ENCODE data around the gene PRKCA.

DNA sequence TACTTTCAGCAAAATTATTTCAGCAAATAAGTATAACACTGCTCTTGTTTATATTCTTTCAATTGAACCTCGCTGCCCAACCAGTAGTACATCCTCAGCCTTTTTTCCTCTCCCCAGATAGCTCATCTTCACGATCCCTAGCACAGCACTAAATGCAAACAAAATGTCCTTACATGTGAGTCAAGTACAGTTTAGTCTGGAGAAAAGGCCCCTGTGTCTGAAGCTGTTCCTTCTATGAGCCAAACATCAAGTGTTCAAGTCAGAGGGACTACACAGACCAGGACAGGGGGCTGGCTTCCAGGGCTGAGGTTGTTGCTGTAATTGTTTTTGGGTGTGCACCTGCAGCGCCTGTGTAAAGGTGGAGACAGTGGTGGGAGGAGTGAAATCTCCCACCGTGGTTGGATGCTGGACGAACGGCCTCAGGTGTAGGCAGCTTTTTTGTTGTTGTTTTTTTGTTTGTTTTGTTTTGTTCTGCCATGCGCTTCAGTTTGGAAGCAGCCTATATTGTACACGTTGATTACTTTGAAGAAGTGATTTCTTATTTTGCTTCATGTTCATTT is 147.1 kb downstream of the PRKCA start:
- TF ChIP-seq, protein P1, sequence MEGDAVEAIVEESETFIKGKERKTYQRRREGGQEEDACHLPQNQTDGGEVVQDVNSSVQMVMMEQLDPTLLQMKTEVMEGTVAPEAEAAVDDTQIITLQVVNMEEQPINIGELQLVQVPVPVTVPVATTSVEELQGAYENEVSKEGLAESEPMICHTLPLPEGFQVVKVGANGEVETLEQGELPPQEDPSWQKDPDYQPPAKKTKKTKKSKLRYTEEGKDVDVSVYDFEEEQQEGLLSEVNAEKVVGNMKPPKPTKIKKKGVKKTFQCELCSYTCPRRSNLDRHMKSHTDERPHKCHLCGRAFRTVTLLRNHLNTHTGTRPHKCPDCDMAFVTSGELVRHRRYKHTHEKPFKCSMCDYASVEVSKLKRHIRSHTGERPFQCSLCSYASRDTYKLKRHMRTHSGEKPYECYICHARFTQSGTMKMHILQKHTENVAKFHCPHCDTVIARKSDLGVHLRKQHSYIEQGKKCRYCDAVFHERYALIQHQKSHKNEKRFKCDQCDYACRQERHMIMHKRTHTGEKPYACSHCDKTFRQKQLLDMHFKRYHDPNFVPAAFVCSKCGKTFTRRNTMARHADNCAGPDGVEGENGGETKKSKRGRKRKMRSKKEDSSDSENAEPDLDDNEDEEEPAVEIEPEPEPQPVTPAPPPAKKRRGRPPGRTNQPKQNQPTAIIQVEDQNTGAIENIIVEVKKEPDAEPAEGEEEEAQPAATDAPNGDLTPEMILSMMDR (IDR thresholded peaks at IDR 0.05), result no peak
- no peak for TF ChIP-seq POLR2A (IDR thresholded peaks at IDR 0.05)
- TF ChIP-seq EP300 (IDR thresholded peaks at IDR 0.05), result no peak

All from ovary (tissue), 3 donors.